ENCODE data around the gene STN1. TPM values are rescaled to one million over a fixed set of nuclear protein-coding genes. Genes with fewer than 3 reads are reported as not detected.

The STN1 gene
- total and polyA plus RNA-seq, 2 of the 8 experiments (the other 6 are each of a cell fraction or from before 2014, with no cell fraction given), result 10.1 to 12.4 TPM

- TF ChIP-seq CHD7 (IDR thresholded peaks at IDR 0.05; ENCODE audit: insufficient replicate concordance, low read length) (no peak), MAFK (IDR thresholded peaks at IDR 0.05; ENCODE audit: low read depth, low read length) (no peak), CREB1 (IDR thresholded peaks at IDR 0.05) (0 out of 2 replicates have a peak, but pooled peaks have one; percentile 15), NANOG (IDR thresholded peaks at IDR 0.05; ENCODE audit: insufficient read depth, low read depth, low read length, poor library complexity, severe bottlenecking) (no peak), SUZ12 (IDR thresholded peaks at IDR 0.05; ENCODE audit: low read length) (no peak), SRF (IDR thresholded peaks at IDR 0.05; ENCODE audit: low read depth, low read length) (no peak), ASH2L (IDR thresholded peaks at IDR 0.05; ENCODE audit: low read length) (peak; percentile 64), BRCA1 (IDR thresholded peaks at IDR 0.05; ENCODE audit: low read depth, low read length) (no peak), ATF3 (IDR thresholded peaks at IDR 0.05; ENCODE audit: insufficient read depth, low read depth, low read length) (no peak), POLR2AphosphoS5 (IDR thresholded peaks at IDR 0.05; ENCODE audit: low read depth, low read length) (no peak)
- TF ChIP-seq, protein P1, sequence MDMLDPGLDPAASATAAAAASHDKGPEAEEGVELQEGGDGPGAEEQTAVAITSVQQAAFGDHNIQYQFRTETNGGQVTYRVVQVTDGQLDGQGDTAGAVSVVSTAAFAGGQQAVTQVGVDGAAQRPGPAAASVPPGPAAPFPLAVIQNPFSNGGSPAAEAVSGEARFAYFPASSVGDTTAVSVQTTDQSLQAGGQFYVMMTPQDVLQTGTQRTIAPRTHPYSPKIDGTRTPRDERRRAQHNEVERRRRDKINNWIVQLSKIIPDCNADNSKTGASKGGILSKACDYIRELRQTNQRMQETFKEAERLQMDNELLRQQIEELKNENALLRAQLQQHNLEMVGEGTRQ (IDR thresholded peaks at IDR 0.05; ENCODE audit: low read length), result no peak
These were observed 62.6 kb downstream of the STN1 start, which contains the start of gene SH3PXD2A (continued) for GRCh38 chr10:103855424-103855823.

All from H1 (cell line).